AG09319 (cell line): ENCODE data around the gene SKP1.

ENCODE experiments used
- DNase-seq: peaks from one replicate; pipeline ENCODE4 v3.0.0-alpha.2; 2010; ENCODE audit warnings: low read depth; ENCODE audit errors: extremely low read depth
- CTCF ChIP-seq: IDR thresholded peaks from 2 replicates; pipeline ENCODE4 v1.5.1; 2011; ENCODE audit warnings: low read depth, mild to moderate bottlenecking, inconsistent platforms, low read length, moderate library complexity

SKP1 gene

DNA sequence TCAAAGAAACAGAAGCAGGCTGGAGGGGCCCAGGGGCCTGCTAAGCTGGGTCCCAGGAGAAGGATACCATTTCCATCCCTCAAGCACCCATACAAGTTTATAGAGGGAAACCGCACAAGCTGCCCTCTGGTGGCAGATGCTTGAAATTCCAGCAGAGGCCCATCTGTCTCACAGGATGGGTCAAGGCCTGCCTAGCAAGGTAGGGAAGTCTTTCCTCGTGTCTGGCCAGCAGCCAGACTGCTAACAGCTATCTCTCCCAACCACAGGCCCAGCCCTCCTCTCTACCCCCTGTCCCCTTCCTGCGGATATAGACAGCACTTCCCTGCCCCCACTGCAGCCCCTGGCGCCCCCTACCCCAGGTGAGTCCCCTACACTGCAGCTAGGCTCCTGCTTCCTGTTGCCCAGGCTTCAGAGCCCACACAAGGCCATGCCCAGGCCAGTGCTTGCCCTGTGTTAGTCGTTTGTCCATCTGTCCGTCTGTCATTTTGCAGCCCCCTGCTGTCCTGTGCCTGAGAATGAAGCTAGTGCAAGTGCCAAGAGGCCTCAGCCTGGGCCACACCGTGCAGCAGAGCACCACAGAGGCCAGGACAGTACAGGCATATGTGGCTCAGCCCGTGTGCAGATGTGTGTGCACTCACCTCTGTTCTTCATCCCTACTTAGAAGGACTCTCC is 36.1 kb downstream of the SKP1 start:
- no peak for DNase-seq
- peak; percentile 80 for TF ChIP-seq CTCF

DNA sequence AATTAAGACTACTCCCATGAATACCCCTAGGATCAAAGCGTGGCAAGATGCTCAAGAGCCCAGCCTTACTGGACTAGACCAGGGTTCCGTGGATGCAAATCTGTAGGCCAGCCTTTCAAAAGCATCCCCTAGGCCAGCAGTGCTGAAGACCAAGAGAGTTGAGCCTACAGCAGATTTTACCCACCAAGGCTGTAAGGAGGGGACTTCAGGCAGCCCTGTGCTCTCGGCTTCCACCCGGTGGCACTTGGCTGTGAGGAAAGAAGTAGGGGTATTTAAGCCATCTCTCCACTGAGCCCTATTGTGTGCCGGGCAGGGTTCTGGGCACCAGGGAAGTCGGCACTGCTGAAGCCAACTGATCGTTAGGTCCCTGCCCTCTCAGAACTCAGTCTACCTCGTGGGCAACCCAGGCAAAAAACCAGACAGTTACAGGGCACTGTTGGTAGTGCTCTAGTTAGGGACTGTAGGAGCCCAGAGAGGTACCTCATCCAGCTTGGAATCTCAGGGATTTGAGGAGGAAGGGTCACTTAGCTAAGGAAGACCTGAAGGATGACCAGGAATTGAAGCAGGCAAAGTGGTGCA is 36.8 kb downstream of the SKP1 start:
- no peak for TF ChIP-seq CTCF
- no peak for DNase-seq

DNA sequence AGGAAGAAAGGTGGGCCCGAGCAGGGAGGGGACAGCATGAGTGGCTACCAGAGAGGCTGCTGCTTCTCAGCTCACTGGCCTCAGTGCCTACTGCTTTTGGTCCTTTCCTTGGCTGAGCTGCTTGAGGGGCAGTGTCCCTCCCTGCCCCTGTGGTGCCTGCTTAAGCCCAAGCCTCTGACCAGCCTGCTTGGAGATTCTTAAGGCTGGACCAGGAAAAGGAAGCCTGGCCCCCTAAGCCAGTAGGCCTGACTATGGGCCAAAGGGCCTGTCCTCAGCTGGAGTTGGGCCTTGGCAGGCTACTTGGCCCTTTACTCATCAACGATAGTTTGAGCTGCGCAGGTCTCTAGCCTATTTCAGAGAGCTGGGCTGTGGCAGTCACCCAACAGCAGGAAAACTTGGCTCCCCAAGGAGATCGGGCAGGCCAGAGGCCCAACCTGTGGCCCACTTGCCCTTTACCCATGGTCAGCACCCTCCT is 37.3 kb downstream of the SKP1 start:
- DNase-seq: no peak
- TF ChIP-seq CTCF: no peak

DNA sequence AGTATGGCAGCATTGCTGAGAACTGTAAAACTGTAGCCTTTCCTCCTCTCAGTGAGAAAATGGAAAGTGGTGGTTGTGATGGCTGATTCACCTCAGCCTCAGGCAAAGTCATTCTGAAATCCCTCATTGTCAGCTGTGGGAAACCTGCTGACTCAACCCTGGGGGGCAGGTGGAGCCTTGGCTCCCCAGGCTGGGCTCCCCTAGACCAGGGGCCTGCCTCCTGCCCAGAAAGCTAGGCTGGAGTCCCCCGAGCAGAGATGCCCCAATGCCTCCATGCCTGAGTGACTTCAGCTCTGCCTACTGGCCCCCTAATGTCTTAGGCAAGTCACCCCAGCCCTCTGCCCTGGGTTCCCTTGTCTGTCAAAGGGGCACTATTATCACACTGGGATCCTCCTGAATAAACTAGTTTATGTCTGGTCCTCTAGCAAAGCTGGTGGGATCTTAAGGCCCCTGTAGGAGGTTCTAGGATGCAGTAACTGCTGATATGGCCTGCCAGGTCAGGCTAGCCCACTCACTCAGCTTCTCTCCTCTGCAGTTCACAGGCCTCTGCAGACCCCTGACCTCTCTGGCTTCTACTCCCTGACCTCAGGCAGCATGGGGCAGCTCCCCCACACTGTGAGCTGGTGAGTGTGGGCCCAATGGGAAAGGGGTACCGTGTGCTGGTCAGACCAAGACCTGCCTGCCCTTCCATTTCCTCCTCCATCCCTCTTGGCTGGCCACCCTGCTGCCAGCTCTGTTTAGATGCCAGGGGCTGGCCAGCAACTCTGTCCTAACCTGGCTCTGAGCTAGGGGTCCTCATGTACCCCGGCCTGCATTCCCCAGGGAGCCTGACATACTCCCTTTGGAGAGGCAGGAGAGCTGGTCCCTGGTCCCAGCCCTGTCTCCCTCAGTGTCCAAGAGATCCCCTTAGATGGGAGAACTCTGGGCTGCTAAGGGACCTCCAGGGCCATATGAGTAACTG is 38.1 kb downstream of the SKP1 start:
- TF ChIP-seq CTCF: no peak
- DNase-seq: no peak

DNA sequence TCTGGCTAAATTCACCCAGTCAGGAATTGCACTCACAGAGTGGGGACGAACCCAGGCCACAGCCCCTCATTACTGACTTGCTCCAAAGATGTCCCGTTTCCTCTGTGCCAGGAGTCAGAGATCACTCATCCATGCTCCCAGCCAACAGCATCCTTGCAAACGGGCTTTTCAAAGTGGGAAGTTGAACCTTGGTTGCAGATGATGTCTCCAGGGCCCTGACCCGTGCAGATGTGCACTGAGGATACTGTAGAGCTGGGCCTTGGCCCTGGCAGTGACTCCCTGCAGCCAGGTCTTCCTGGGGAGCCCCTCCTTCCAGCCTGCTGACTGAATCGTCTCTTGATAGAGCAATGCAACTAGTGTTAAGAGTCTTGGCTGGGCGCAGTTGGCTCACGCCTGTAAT is 40.0 kb downstream of the SKP1 start:
- no peak for DNase-seq
- TF ChIP-seq CTCF: no peak

DNA sequence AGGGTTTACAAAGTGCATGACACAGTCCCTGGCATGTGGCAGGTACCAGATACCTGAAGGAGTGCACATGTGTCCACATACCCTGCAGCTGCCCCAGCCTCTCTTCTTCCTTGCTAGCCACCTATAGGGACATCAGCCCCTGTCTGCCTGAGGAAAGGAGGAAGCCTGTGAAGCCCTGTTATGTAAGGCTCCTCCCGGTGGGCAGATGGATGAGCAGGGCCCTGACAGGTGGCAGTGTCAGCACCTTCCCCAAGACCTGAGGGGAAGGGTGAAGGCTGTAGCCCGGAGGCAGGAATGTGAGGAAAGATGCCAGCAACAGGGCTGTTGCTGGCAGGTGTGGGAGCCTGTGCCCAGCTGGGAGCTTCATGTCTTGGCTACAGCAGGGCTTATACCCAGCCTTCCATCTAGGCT is 40.5 kb downstream of the SKP1 start:
- no peak for DNase-seq
- TF ChIP-seq CTCF: no peak

- TF ChIP-seq CTCF: no peak
- DNase-seq: no peak
These were observed 41.6 kb downstream of the SKP1 start for GRCh38 chr5:134135091-134135655.
